Ishikawa (cell line): ENCODE data around the gene HOTAIR.

ENCODE experiments used
- CEBPB ChIP-seq: IDR thresholded peaks from 2 replicates; pipeline ENCODE4 v1.6.1; 2012
- CREB1 ChIP-seq: IDR thresholded peaks from 2 replicates; pipeline ENCODE4 v1.6.1; 2012; ENCODE audit warnings: low read depth
- EGR1 ChIP-seq: IDR thresholded peaks from 2 replicates; pipeline ENCODE4 v1.6.1; 2012
- EP300 ChIP-seq: IDR thresholded peaks from 2 replicates; pipeline ENCODE4 v1.6.1; 2012; ENCODE audit warnings: borderline replicate concordance
- FOXM1 ChIP-seq: IDR thresholded peaks from 2 replicates; pipeline ENCODE4 v1.6.1; 2012; ENCODE audit warnings: low read depth, borderline replicate concordance
- NFIC ChIP-seq: IDR thresholded peaks from 2 replicates; pipeline ENCODE4 v1.6.1; 2012
- RAD21 ChIP-seq: IDR thresholded peaks from 2 replicates; pipeline ENCODE4 v1.6.1; 2012; ENCODE audit warnings: low read depth
- REST ChIP-seq: IDR thresholded peaks from 2 replicates; pipeline ENCODE4 v1.6.1; 2012; ENCODE audit warnings: low read depth, mild to moderate bottlenecking
- TAF1 ChIP-seq: IDR thresholded peaks from 2 replicates; pipeline ENCODE4 v1.6.1; 2012; ENCODE audit warnings: low read depth, mild to moderate bottlenecking
- TCF12 ChIP-seq: IDR thresholded peaks from 2 replicates; pipeline ENCODE4 v1.6.1; 2012; ENCODE audit warnings: low read depth
- TEAD4 ChIP-seq: IDR thresholded peaks from 2 replicates; pipeline ENCODE4 v1.6.1; 2012
- YY1 ChIP-seq: IDR thresholded peaks from 2 replicates; pipeline ENCODE4 v1.6.1; 2012; ENCODE audit warnings: low read depth
- ZBTB7A ChIP-seq: IDR thresholded peaks from 2 replicates; pipeline ENCODE4 v1.6.1; 2012; ENCODE audit warnings: low read depth
- TF ChIP-seq, protein P1 (sequence below): IDR thresholded peaks from 2 replicates; pipeline ENCODE4 v1.6.1; 2012
- TF ChIP-seq, protein P2 (sequence below): IDR thresholded peaks from 2 replicates; pipeline ENCODE4 v1.6.1; 2012

HOTAIR gene

GRCh38 chr12:53942467-53942997 is 32.2 kb downstream of the HOTAIR start:
- TF ChIP-seq FOXM1, result no peak
- TF ChIP-seq EP300, result no peak
- TF ChIP-seq TAF1, result no peak
- TF ChIP-seq, protein P1, sequence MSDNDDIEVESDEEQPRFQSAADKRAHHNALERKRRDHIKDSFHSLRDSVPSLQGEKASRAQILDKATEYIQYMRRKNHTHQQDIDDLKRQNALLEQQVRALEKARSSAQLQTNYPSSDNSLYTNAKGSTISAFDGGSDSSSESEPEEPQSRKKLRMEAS, result no peak
- TF ChIP-seq TEAD4, result no peak
- TF ChIP-seq YY1, result no peak
- TF ChIP-seq NFIC, result no peak
- no peak for TF ChIP-seq REST
- no peak for TF ChIP-seq RAD21
- TF ChIP-seq CEBPB, result no peak
- no peak for TF ChIP-seq CREB1
- TF ChIP-seq, protein P2, sequence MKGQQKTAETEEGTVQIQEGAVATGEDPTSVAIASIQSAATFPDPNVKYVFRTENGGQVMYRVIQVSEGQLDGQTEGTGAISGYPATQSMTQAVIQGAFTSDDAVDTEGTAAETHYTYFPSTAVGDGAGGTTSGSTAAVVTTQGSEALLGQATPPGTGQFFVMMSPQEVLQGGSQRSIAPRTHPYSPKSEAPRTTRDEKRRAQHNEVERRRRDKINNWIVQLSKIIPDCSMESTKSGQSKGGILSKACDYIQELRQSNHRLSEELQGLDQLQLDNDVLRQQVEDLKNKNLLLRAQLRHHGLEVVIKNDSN, result no peak
- TF ChIP-seq EGR1, result no peak
- TF ChIP-seq TCF12, result no peak
- TF ChIP-seq ZBTB7A, result no peak

DNA sequence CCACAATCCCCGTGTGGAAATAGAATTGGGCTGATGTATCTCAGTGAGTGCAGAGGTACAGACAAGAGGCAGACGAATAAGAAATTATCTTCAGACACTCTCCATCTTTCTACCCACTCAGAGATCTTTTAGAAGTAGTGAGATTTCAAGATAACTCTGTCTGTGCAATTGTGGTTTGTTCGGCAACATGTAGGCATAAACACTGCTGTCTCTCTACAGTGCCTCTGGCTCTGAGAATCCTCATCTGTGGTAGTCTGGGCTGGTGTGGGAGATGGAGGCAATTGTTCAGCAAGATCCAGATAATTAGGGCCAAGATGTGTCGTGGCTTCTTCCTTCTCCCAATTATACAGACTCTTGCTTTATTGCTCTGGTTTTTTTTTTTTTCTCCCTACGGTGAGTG is 33.0 kb downstream of the HOTAIR start:
- no peak for TF ChIP-seq TAF1
- no peak for TF ChIP-seq REST
- TF ChIP-seq TCF12, result no peak
- no peak for TF ChIP-seq CREB1
- no peak for TF ChIP-seq YY1
- TF ChIP-seq FOXM1, result no peak
- TF ChIP-seq ZBTB7A, result no peak
- no peak for TF ChIP-seq RAD21
- TF ChIP-seq EGR1, result no peak
- TF ChIP-seq, protein P1, result no peak
- no peak for TF ChIP-seq TEAD4
- TF ChIP-seq NFIC, result no peak
- TF ChIP-seq, protein P2, result no peak
- TF ChIP-seq CEBPB, result no peak

DNA sequence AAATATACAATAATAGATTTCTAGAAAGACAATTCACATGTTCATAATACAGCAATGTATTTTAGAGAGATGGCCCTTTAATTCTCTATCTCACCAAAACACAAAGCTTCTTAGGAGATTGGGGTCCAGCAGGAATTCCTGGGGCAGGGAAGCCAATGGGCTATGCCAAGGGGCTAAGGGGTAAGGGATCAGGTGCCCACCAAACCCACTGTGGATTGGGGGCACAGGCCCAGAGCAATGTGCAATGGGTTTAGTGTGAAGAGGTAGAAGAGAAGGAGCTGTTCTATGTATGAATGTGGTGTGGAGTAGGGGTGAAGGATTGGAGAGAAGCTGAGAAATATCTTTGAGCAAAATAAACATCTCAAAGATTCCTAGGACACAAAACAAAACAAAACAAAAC is 33.6 kb downstream of the HOTAIR start:
- TF ChIP-seq ZBTB7A, result no peak
- TF ChIP-seq YY1, result no peak
- TF ChIP-seq TCF12, result no peak
- TF ChIP-seq REST, result no peak

GRCh38 chr12:53940443-53941014 is 34.2 kb downstream of the HOTAIR start:
- TF ChIP-seq TEAD4, result no peak
- TF ChIP-seq YY1, result no peak
- TF ChIP-seq, protein P2, result no peak
- no peak for TF ChIP-seq NFIC
- TF ChIP-seq EP300, result no peak
- TF ChIP-seq EGR1, result no peak
- no peak for TF ChIP-seq REST
- no peak for TF ChIP-seq RAD21
- TF ChIP-seq TCF12, result no peak
- TF ChIP-seq CREB1, result no peak
